K562 (cell line): ENCODE measurements around the gene MAML1. TPM values are rescaled to one million over a fixed set of nuclear protein-coding genes. Genes with fewer than 3 reads are reported as not detected.

ENCODE experiments used
- BRF2 ChIP-seq: IDR thresholded peaks from 3 replicates; pipeline ENCODE4 v1.6.1; 2011; ENCODE audit warnings: borderline replicate concordance, mild to moderate bottlenecking; ENCODE audit not compliant: insufficient read length, insufficient read depth
- GATAD2A ChIP-seq: fragments of 450-650 bp; IDR thresholded peaks from 2 replicates; pipeline ENCODE4 v1.6.1; 2017
- NCOA2 ChIP-seq, 2 experiments: fragments of 450-650 bp; IDR thresholded peaks; 2 replicates each; pipeline ENCODE4 v1.6.1; 2018; ENCODE audit warnings: mild to moderate bottlenecking in 2 of 2, moderate library complexity in 1 of 2; ENCODE audit not compliant: partially characterized antibody in 2 of 2
- SIX5 ChIP-seq, 2 experiments: IDR thresholded peaks; 2 replicates each; pipeline ENCODE4 v1.6.1; 2011; ENCODE audit warnings: low read length in 2 of 2, borderline replicate concordance in 1 of 2, low read depth in 1 of 2, mild to moderate bottlenecking in 1 of 2, moderate library complexity in 1 of 2; ENCODE audit not compliant: insufficient read depth in 1 of 2
- SMARCA4 ChIP-seq: fragments of 450-650 bp; IDR thresholded peaks from 2 replicates; pipeline ENCODE4 v1.6.1; 2016
- THRB ChIP-seq: fragments of 450-650 bp; formaldehyde crosslinking; conservative IDR thresholded peaks from 2 replicates; pipeline ENCODE4 v1.4.0; 2022; ENCODE audit warnings: mild to moderate bottlenecking, missing genetic modification characterization
- USF2 ChIP-seq: sonication (generic); formaldehyde crosslinking; IDR thresholded peaks from 2 replicates; pipeline ENCODE4 v1.5.0; 2020; ENCODE audit warnings: missing genetic modification reagents
- ZNF23 ChIP-seq: fragments of 250-450 bp; sonication (Bioruptor Pico); IDR thresholded peaks from 2 replicates; pipeline ENCODE4 v1.4.0; 2020; ENCODE audit warnings: mild to moderate bottlenecking
- polyA plus RNA-seq, 8 experiments: library from polyadenylated mRNA; depleted of rRNA in 4 of 8; stranded (reverse) in 5 of 8; unstranded in 3 of 8; fragments of >200 nt; fragmentation: Nextera tagmentation in 2 of 8; fragmentation: Illumina TruSeq in 1 of 8; extraction: Ambion mirVana in 2 of 8; extraction: Trizol in 1 of 8; gene quantifications; 2 replicates each; pipeline versions ENCODE4 v1.2.1 to v1.2.3, GENCODE V29; 2011 to 2014; ENCODE audit warnings: inconsistent platforms in 1 of 8, missing spikeins in 1 of 8
- total RNA-seq, 7 experiments: library from RNA; depleted of rRNA in 6 of 7; stranded (reverse); fragments of >200 nt in 6 of 7; fragmentation: Illumina TruSeq in 2 of 7; extraction: Trizol in 2 of 7; gene quantifications; 2 replicates each; pipeline versions ENCODE4 v1.2.1 to v1.2.3, GENCODE V29; 2011 to 2021; ENCODE audit warnings: low replicate concordance in 1 of 7

MAML1 gene
- total and polyA plus RNA-seq, 9 of the 15 experiments (the other 6 are each of a cell fraction or from before 2014, with no cell fraction given), result 0.32 to 18.4 (median 7.0) TPM

GRCh38 chr5:179794575-179794974 is 62.0 kb downstream of the MAML1 start (continued):
- TF ChIP-seq THRB (CRISPR knock-in tag) (no peak), ZNF23 (CRISPR knock-in tag) (no peak), SIX5 (IDR thresholded peaks at IDR 0.05; ENCODE audit: borderline replicate concordance in 1 of 2, insufficient read depth in 1 of 2, low read depth in 1 of 2, low read length in 2 of 2) (no peak), GATAD2A (no peak), NCOA2 (IDR thresholded peaks at IDR 0.05; ENCODE audit: partially characterized antibody in 2 of 2) (no peak), SMARCA4 (no peak), BRF2 (no peak), USF2 (CRISPR knock-in tag) (no peak)
